K562 (cell line): Measurements from ENCODE around the gene SLC29A3. TPM values are rescaled to one million over a fixed set of nuclear protein-coding genes. Genes with fewer than 3 reads are reported as not detected.

Experiments used
- EHMT2 ChIP-seq: fragments of 450-650 bp; IDR thresholded peaks from 2 replicates; pipeline ENCODE4 v1.6.1; 2018; ENCODE audit warnings: antibody characterized with exemption
- ERF ChIP-seq: fragments of 450-650 bp; formaldehyde crosslinking; IDR thresholded peaks from 2 replicates; pipeline ENCODE4 v1.4.0; 2020; ENCODE audit warnings: mild to moderate bottlenecking, mixed read lengths
- GABPB1 ChIP-seq: sonication (generic); formaldehyde crosslinking; IDR thresholded peaks from 2 replicates; pipeline ENCODE4 v1.8.0; 2022; ENCODE audit warnings: mild to moderate bottlenecking, missing genetic modification reagents
- ILF3 ChIP-seq: fragments of 450-650 bp; IDR thresholded peaks from 2 replicates; pipeline ENCODE4 v1.6.1; 2018; ENCODE audit warnings: antibody characterized with exemption, mild to moderate bottlenecking, moderate library complexity, borderline replicate concordance
- LCOR ChIP-seq: sonication (generic); formaldehyde crosslinking; IDR thresholded peaks from 2 replicates; pipeline ENCODE4 v1.8.0; 2022; ENCODE audit warnings: mild to moderate bottlenecking, missing genetic modification reagents
- RBFOX2 ChIP-seq: fragments of 200-400 bp; formaldehyde crosslinking; IDR thresholded peaks from 2 replicates; pipeline ENCODE4 v1.6.1; 2017; ENCODE audit warnings: low read depth, mild to moderate bottlenecking, low read length, moderate library complexity
- RNF2 ChIP-seq: sonication (generic); IDR thresholded peaks from 2 replicates; pipeline ENCODE4 v1.6.1; 2016
- SAFB ChIP-seq: fragments of 200-400 bp; formaldehyde crosslinking; IDR thresholded peaks from 2 replicates; pipeline ENCODE4 v1.6.1; 2017; ENCODE audit warnings: low read depth, low read length, borderline replicate concordance
- SMARCA4 ChIP-seq: fragments of 450-650 bp; IDR thresholded peaks from 2 replicates; pipeline ENCODE4 v1.6.1; 2016
- SOX6 ChIP-seq: fragments of 450-650 bp; IDR thresholded peaks from 2 replicates; pipeline ENCODE4 v1.6.1; 2014; ENCODE audit warnings: mild to moderate bottlenecking
- TOE1 ChIP-seq, 2 experiments: fragments of 450-650 bp in 1 of 2; sonication (generic) in 1 of 2; formaldehyde crosslinking in 1 of 2; IDR thresholded peaks; 2 replicates each; pipeline versions ENCODE4 v1.7.1 to v1.8.0; 2016 to 2022; ENCODE audit warnings: borderline replicate concordance in 2 of 2, mild to moderate bottlenecking in 2 of 2, antibody characterized with exemption in 1 of 2, inconsistent platforms in 1 of 2, low read depth in 1 of 2, missing genetic modification reagents in 1 of 2, moderate library complexity in 1 of 2
- ZEB2 ChIP-seq: fragments of 450-650 bp; IDR thresholded peaks from 2 replicates; pipeline ENCODE4 v1.6.1; 2016
- ZNF589 ChIP-seq: fragments of 200-800 bp; sonication (Bioruptor generic); IDR thresholded peaks from 2 replicates; pipeline ENCODE4 v1.6.1; 2016; ENCODE audit warnings: low read depth, missing genetic modification characterization, missing compliant biosample characterization
- polyA plus RNA-seq, 8 experiments: library from polyadenylated mRNA; depleted of rRNA in 4 of 8; stranded (reverse) in 5 of 8; unstranded in 3 of 8; fragments of >200 nt; fragmentation: Nextera tagmentation in 2 of 8; fragmentation: Illumina TruSeq in 1 of 8; extraction: Ambion mirVana in 2 of 8; extraction: Trizol in 1 of 8; gene quantifications; 2 replicates each; pipeline versions ENCODE4 v1.2.1 to v1.2.3, GENCODE V29; 2011 to 2014; ENCODE audit warnings: inconsistent platforms in 1 of 8, missing spikeins in 1 of 8
- total RNA-seq, 7 experiments: library from RNA; depleted of rRNA in 6 of 7; stranded (reverse); fragments of >200 nt in 6 of 7; fragmentation: Illumina TruSeq in 2 of 7; extraction: Trizol in 2 of 7; gene quantifications; 2 replicates each; pipeline versions ENCODE4 v1.2.1 to v1.2.3, GENCODE V29; 2011 to 2021; ENCODE audit warnings: low replicate concordance in 1 of 7
- TF ChIP-seq, protein P1 (sequence below), 2 experiments: fragments of 450-650 bp in 1 of 2; sonication (generic) in 1 of 2; formaldehyde crosslinking in 1 of 2; IDR thresholded peaks in 1 of 2; conservative IDR thresholded peaks in 1 of 2; 2 replicates each; pipeline versions ENCODE4 v1.6.1 to v1.8.1; 2016 to 2023; ENCODE audit warnings: mild to moderate bottlenecking in 2 of 2, moderate library complexity in 2 of 2, inconsistent platforms in 1 of 2, missing genetic modification reagents in 1 of 2
- TF ChIP-seq, protein P2 (sequence below): fragments of 450-650 bp; IDR thresholded peaks from 2 replicates; pipeline ENCODE4 v1.6.1; 2014; ENCODE audit warnings: low read depth, mild to moderate bottlenecking, moderate library complexity, borderline replicate concordance
- TF ChIP-seq, protein P3 (sequence below), 2 experiments: fragments of 200-800 bp in 1 of 2; sonication (Bioruptor generic) in 1 of 2; sonication (generic) in 1 of 2; formaldehyde crosslinking in 1 of 2; IDR thresholded peaks in 1 of 2; conservative IDR thresholded peaks in 1 of 2; 2 replicates each; pipeline versions ENCODE4 v1.5.0 to v1.6.1; 2016 to 2020; ENCODE audit warnings: missing compliant biosample characterization in 1 of 2, missing genetic modification characterization in 1 of 2, missing genetic modification reagents in 1 of 2
- TF ChIP-seq, protein P4 (sequence below): IDR thresholded peaks from 3 replicates; pipeline ENCODE4 v1.6.1; 2011; ENCODE audit warnings: borderline replicate concordance, mild to moderate bottlenecking, moderate library complexity; ENCODE audit not compliant: insufficient read length; ENCODE audit errors: extremely low read depth

SLC29A3 gene
- total and polyA plus RNA-seq, 9 of the 15 experiments (the other 6 are each of a cell fraction or from before 2014, with no cell fraction given): 2.1 to 10.7 (median 4.6) TPM

DNA sequence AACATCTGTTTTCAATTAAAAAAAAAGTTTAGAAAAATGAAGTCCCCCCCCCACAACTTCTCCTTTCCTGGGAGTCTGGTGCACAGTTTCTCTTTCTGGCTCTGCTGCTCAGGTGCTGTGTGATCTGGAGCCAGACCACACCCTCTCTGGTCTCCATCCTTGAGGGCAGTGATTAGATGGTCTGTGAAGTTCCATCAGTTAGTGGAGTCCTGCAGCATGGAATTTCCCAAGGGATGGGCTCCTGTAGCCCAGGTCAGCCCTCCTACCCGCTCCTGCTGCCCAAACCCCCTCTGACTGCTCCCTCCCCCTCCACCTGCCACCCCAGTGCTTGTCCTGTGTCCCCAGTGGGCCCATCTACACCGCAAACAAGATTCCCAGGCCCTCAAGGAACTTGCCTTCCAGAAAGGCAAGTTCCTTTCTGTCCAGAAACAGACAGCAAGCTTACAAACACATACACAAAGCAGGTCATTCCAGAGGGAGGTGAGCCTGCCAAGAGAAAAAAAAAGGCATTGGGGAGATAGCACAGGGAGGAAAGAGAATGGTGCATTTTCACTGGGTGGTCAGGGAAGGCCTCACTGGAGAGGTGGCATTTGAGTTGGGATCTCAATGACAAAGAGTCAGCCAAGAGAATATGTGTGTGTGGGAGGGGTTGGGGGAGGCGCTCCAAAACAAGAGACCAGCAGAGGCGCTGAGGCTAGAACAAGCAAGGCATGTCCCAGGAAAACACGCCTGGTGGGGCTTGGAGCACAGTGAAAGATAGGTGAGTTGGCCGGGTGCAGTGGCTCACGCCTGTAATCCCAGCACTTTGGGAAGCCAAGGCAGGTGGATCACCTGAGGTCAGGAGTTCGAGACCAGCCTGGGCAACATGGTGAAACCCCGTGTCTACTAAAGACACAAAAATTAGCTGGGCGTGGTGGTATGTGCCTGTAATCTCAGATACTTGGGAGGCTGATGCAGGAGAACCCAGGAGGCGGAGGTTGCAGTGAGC, 49.5 kb upstream of the SLC29A3 start (continued):
- TF ChIP-seq LCOR: 0 out of 2 replicates have a peak, but pooled peaks have one; percentile 25
- TF ChIP-seq, protein P1, sequence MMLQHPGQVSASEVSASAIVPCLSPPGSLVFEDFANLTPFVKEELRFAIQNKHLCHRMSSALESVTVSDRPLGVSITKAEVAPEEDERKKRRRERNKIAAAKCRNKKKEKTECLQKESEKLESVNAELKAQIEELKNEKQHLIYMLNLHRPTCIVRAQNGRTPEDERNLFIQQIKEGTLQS (IDR thresholded peaks at IDR 0.05): peak; percentile 25; the same call in 1 of the 2 replicates
- TF ChIP-seq, protein P1 (CRISPR knock-in tag; conservative IDR thresholded peaks at IDR 0.05): no peak
- TF ChIP-seq, protein P2, sequence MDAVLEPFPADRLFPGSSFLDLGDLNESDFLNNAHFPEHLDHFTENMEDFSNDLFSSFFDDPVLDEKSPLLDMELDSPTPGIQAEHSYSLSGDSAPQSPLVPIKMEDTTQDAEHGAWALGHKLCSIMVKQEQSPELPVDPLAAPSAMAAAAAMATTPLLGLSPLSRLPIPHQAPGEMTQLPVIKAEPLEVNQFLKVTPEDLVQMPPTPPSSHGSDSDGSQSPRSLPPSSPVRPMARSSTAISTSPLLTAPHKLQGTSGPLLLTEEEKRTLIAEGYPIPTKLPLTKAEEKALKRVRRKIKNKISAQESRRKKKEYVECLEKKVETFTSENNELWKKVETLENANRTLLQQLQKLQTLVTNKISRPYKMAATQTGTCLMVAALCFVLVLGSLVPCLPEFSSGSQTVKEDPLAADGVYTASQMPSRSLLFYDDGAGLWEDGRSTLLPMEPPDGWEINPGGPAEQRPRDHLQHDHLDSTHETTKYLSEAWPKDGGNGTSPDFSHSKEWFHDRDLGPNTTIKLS: 0 out of 2 replicates have a peak, but pooled peaks have one; percentile 14
- TF ChIP-seq, protein P3, sequence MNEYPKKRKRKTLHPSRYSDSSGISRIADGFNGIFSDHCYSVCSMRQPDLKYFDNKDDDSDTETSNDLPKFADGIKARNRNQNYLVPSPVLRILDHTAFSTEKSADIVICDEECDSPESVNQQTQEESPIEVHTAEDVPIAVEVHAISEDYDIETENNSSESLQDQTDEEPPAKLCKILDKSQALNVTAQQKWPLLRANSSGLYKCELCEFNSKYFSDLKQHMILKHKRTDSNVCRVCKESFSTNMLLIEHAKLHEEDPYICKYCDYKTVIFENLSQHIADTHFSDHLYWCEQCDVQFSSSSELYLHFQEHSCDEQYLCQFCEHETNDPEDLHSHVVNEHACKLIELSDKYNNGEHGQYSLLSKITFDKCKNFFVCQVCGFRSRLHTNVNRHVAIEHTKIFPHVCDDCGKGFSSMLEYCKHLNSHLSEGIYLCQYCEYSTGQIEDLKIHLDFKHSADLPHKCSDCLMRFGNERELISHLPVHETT (CRISPR knock-in tag; conservative IDR thresholded peaks at IDR 0.05 in 1 of 2, IDR thresholded peaks at IDR 0.05 in 1 of 2): no peak
- TF ChIP-seq ZEB2: peak; percentile 66; the same call in 1 of the 2 replicates
- no peak for TF ChIP-seq EHMT2
- TF ChIP-seq SAFB: no peak
- TF ChIP-seq SMARCA4: no peak; the same call in 1 of the 2 replicates
- peak; percentile 41; the same call in 1 of the 2 replicates for TF ChIP-seq ZNF589
- 0 out of 2 replicates have a peak, but pooled peaks have one; percentile 37 for TF ChIP-seq RBFOX2
- TF ChIP-seq, protein P4, sequence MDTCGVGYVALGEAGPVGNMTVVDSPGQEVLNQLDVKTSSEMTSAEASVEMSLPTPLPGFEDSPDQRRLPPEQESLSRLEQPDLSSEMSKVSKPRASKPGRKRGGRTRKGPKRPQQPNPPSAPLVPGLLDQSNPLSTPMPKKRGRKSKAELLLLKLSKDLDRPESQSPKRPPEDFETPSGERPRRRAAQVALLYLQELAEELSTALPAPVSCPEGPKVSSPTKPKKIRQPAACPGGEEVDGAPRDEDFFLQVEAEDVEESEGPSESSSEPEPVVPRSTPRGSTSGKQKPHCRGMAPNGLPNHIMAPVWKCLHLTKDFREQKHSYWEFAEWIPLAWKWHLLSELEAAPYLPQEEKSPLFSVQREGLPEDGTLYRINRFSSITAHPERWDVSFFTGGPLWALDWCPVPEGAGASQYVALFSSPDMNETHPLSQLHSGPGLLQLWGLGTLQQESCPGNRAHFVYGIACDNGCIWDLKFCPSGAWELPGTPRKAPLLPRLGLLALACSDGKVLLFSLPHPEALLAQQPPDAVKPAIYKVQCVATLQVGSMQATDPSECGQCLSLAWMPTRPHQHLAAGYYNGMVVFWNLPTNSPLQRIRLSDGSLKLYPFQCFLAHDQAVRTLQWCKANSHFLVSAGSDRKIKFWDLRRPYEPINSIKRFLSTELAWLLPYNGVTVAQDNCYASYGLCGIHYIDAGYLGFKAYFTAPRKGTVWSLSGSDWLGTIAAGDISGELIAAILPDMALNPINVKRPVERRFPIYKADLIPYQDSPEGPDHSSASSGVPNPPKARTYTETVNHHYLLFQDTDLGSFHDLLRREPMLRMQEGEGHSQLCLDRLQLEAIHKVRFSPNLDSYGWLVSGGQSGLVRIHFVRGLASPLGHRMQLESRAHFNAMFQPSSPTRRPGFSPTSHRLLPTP: no peak
- peak; percentile 50; the same call in 1 of the 2 replicates for TF ChIP-seq GABPB1
- 0 out of 2 replicates have a peak, but pooled peaks have one; percentile 6 for TF ChIP-seq ERF
- TF ChIP-seq ILF3: no peak
- TF ChIP-seq RNF2: peak; percentile 34; the same call in 1 of the 2 replicates
- peak; percentile 41; the same call in 1 of the 2 replicates for TF ChIP-seq TOE1 (IDR thresholded peaks at IDR 0.05; ENCODE audit: borderline replicate concordance)
- TF ChIP-seq TOE1 (CRISPR knock-in tag; IDR thresholded peaks at IDR 0.05; ENCODE audit: borderline replicate concordance, low read depth): no peak
- TF ChIP-seq SOX6: peak; percentile 61; the same call in 1 of the 2 replicates
